CMK (cell line): ENCODE data around the gene ZBTB7C.

Experiments used
- DNase-seq: peaks from one replicate; pipeline ENCODE4 v3.0.0-alpha.2; 2010; ENCODE audit warnings: low read depth

Gene ZBTB7C

GRCh38 chr18:48119204-48119603 lies 290.0 kb downstream of the ZBTB7C start:
- DNase-seq = no peak

- DNase-seq = no peak
Observed at GRCh38 chr18:48116873-48117630, 292.1 kb downstream of the ZBTB7C start.

- DNase-seq = no peak
Observed at GRCh38 chr18:48116017-48116416, 293.2 kb downstream of the ZBTB7C start.

DNA sequence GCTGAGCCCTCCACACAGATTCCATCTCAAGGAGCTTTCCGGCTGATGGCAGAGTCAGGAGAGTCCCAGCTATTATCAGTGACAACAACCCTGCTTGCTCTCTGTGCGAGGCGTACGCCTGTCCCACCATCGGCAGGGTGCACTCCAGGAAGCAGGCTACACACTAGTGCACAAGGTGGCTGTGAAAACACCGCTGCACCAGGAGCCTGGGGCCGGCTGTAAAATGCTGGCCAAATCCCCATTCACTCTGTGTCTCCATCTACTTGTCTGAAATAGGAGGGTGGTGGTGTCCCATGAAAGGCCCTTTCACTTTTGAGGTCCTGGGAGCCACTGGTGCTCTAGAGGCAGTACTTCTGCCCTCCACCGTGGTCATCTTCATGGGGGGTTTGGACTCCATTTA lies 295.5 kb downstream of the ZBTB7C start:
- DNase-seq = no peak

DNA sequence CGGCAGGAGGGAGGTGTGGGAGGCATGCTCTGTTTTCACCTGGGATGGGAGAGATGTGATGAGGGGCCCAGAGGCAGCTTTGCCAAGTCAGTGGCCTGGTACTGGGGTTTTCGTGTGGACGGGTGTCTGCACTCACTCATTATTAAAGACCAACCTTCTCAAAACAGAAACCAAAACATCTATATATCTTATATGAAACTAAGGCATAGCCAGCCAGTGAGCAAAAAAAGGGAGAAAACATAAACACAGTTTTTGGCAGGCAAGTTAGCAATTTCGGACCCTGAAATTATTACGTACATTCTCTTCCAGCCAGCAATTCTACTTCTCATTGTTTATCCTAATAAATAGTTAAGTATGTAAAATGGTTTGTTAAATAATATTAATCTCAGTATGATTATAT lies 297.6 kb downstream of the ZBTB7C start:
- no peak for DNase-seq

GRCh38 chr18:48110797-48111196 lies 298.4 kb downstream of the ZBTB7C start:
- no peak for DNase-seq

DNA sequence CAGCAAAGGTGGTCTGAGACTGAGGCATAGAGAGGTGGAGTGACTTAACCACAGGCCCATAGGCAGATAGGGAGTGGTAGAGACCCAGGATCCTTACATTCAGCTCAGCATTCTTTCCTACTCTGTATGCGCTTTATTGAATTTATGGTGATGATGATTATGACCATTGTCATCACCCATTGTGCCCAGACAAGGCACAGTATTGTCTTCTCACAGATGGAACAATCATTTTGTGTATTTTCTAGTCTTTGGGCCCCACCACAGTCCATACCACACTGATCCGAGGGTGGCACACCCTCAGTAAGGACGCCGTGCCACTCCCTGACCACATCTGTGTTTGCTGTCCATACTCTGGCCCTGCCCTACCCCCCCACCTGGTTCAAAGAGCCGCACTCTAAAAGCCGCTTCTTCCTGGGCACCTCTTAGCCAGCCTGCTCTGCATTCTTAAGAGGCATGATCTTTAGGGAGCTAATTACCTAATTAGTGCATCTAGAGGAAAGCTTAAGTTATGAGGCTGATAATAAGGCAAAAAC lies 299.2 kb downstream of the ZBTB7C start:
- no peak for DNase-seq

GRCh38 chr18:48108136-48108535 lies 301.0 kb downstream of the ZBTB7C start:
- DNase-seq = peak; percentile 11

GRCh38 chr18:48106976-48107781 lies 302.0 kb downstream of the ZBTB7C start:
- DNase-seq = peak; percentile 22

GRCh38 chr18:48106498-48106897 lies 302.7 kb downstream of the ZBTB7C start:
- DNase-seq = no peak

DNA sequence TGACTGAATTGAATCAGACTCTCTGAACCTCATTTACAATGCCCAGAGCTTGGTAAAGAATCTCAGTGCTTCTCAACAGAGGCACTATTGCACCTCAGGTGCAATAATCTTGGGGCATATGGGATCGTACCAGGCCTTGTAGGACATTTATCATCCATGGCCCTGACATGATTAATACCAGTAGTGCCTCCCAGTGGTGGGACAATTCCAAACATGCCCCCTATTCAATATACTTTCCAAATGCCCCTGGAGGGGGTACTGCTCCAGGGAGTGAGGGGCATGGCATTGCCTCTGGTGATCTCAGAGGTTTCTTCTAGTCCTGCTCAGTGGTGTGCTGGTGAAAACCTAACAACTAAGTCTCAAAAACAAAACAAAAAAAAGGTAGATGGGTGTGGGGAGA lies 303.9 kb downstream of the ZBTB7C start:
- no peak for DNase-seq

- DNase-seq = no peak
Observed at GRCh38 chr18:48104705-48105104, 304.5 kb downstream of the ZBTB7C start.

DNA sequence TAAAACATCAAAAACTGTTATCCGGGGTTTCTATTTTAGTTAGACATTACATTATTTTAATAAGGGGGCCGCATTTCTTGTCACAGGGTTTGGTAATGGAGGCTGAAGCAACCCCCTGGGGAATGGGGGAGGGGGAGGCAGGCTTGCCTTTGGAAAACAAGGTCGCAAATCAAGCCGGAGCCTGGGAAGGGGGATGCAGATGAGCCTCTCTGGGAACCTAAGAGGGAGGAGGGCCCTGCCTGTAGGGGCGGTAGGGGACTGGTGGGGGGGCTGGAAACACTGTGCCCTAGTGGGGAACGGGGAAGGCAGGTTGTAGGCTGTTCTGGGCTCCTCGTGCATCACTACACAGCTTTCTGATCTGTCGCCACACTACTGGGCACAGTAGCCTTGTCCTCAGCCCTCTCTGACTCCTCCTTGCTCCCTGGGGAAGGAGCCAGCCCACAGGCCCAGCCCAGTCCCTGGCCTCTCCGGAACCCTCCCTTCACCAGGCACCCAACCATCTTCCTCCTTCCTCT lies 308.5 kb downstream of the ZBTB7C start:
- no peak for DNase-seq

GRCh38 chr18:48100165-48100575 lies 309.0 kb downstream of the ZBTB7C start:
- no peak for DNase-seq

DNA sequence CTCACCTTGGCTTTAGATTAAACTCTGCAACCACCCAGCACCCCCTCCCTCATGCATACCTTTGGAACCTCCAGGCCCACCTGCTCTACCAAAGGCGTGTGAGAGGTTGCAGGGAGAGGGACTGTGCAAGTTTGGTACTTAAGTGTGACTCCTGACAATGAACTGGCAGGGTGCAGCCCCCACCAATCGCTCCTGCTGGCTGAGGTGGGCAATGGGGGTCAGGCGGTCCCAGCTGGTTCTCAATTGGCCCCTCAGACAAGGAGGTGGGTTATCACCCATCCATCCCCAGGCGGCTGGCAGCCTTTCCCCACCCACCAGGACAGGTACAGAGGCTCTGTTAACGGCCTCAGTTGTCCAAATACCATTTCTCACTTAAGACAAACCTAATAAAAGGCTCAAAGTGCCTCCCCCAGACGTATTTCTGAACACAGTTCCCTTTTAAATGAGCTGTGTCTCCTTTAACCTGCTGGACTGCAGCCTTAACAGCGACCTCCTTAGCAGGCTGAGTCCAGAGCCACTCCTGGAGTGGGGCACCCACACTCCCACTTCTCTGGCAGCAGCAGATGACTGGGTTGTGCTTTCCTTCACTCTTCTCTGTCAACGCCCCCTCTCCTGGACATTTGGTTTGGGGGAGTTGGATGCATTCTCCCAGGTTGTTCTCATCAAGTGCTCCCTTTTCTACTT lies 309.6 kb downstream of the ZBTB7C start:
- DNase-seq = no peak

GRCh38 chr18:48098538-48098937 lies 310.6 kb downstream of the ZBTB7C start:
- DNase-seq = no peak

DNA sequence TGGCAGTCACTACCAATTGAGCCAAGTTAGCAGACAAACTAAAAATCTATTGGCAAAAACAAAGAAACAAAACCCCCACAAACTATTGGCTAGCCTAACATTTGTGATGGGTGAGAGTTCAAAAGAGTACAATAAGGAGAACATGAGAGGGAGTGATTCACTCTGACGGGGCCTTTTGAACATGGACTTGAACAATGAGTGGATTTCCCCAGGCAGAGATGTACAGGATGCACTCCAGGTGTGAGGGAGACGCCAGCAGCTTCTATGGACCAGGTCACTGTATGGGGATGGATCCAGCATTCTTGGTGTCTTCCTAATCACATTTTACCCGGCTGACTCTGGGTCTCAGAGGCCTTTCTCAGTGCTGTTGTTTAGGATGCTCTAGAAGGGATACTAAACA lies 311.2 kb downstream of the ZBTB7C start:
- DNase-seq = no peak

DNA sequence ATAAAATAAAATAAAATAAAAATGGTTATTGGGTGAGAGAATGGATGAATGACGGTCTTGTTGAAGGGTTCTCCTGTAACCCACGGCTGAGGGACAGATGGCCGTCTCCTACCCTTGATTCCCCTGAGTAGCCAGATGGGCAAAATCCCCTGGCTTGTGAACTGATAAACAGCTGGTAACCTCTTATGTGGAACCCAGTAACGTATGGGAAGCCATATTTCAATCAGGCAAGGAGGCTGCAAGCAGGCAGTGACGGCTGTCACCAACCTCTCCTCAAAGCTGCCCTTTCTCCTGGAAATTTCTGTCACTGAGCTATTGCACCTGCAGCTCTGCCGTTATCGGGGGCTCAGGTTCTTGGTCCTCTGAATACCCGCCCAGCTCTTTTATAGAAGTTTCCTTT lies 313.5 kb downstream of the ZBTB7C start:
- no peak for DNase-seq

DNA sequence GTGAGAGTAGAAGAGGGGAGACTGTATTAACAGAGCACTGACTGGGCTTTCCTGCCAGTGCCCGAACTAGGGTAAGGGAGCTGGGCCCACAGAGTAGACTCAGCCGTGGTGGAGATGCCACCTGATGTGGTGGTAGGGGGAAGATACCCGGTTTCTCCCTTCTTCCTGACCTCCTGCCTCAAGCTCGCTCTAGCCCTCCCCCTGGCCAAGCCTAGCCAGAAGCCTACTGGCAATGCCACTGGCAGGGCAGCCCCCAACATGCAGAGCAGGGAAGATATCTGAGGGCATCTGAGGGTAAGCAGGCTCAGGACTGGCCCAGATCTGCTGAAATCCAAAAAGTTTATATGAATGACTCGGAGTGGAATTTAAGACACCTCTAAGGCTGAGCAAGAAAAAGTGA lies 316.1 kb downstream of the ZBTB7C start:
- DNase-seq = no peak

GRCh38 chr18:48091869-48092497 lies 317.2 kb downstream of the ZBTB7C start:
- DNase-seq = no peak

DNA sequence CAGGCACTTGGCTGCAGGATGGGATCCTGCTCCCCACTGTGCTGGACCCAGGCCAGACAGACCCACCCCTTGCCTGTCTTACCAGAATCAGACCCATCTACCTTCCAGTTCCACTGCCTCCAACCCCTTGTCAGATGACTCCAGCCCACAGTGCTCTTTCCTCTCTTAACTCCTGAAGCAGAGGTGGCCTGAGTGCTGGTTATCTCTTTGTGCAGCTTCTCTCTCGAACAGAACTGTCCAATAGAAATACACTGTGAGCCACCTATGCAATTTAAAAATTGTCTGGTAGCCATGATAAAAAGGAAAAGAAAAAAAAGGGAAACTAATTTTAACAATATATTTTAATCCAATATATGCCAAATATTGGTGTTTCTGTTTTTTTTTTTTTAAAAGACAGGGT lies 318.5 kb downstream of the ZBTB7C start:
- DNase-seq = no peak

DNA sequence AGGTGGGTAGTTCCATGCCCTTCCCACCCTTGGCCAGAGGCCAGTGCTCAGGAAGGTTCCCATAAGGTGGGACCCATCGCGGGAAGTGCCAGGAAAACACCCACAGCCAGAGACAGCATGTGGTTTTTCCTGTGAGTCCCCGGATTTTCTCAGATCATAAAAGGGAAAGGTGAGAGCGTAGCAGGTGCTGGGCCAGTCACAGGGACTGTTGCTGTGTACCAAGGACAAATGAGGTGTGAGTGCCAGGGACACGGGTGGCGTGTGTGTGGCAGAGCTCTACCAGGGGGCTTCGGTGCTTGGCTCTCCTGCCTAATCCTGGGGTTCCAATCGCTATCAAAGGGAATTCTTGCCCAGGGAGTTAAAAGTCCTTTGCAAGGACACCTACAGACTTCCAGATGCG lies 319.2 kb downstream of the ZBTB7C start:
- DNase-seq = no peak
